K562 (cell line): ENCODE results near the gene MRTFB. TPM values are rescaled to one million over a fixed set of nuclear protein-coding genes. Genes with fewer than 3 reads are reported as not detected.

Experiments
- ATAC-seq: fragments of 200-7000 bp; cut with Tn5 transposase; 3 replicates; pipeline ENCODE4 v1.9.1; 2020; ENCODE audit warnings: moderate library complexity
- BruUV-seq: library from RNA; stranded (reverse); fragments of 400-500 nt; replicated peaks from 2 replicates; lab custom pipeline; 2021; lab: Mats Ljungman, UMichigan
- CTCF ChIA-PET: fragments of 300-600 bp; formaldehyde crosslinking; extraction: SDS; loops from one replicate; lab custom pipeline; 2021; ENCODE audit warnings: low intra/inter-chr PET ratio; lab: Yijun Ruan, JAX
- POLR2A ChIA-PET: fragments of 300-600, 350-650 bp; sonication (Branson Sonifier 250); formaldehyde crosslinking; extraction: SDS; loops from one replicate; lab custom pipeline; 2021; ENCODE audit warnings: antibody characterized with exemption, inconsistent platforms; lab: Yijun Ruan, JAX
- DNase-seq, 4 experiments: peaks; one replicate each; pipeline versions ENCODE4 v3.0.0 to v3.0.0-alpha.2; 2011 to 2018; ENCODE audit warnings: low spot score in 3 of 4, mixed read lengths in 3 of 4; ENCODE audit errors: extremely low read depth in 1 of 4
- FAIRE-seq: peaks from 2 replicates; lab custom pipeline; 2011; peaks lifted over from hg19 to GRCh38; lab: Jason Lieb, UNC
- H2AFZ ChIP-seq: 2 replicates; pipeline ENCODE4 v1.6.0; 2011; ENCODE audit warnings: low read depth, low read length, control low read depth, inconsistent platforms
- H3K27ac ChIP-seq: fragments of 200-600 bp; 3 replicates; pipeline ENCODE4 v1.8.0; 2011; ENCODE audit warnings: low read depth, mild to moderate bottlenecking, control low read depth, inconsistent platforms, low read length, moderate library complexity, mixed read lengths; ENCODE audit errors: extremely low read depth
- H3K27me3 ChIP-seq, 2 experiments: fragments of 300-600 bp in 1 of 2; 2 replicates in 1 of 2; 3 replicates in 1 of 2; pipeline versions ENCODE4 v1.6.0 to v1.8.0; 2011; ENCODE audit warnings: inconsistent platforms in 2 of 2, low read length in 2 of 2, mild to moderate bottlenecking in 1 of 2, mixed read lengths in 1 of 2, moderate library complexity in 1 of 2; ENCODE audit not compliant: control insufficient read depth in 2 of 2, insufficient read depth in 2 of 2
- H3K36me3 ChIP-seq: fragments of 300-600 bp; 3 replicates; pipeline ENCODE4 v1.8.0; 2011; ENCODE audit warnings: mild to moderate bottlenecking, low read length, inconsistent platforms; ENCODE audit not compliant: control insufficient read depth, insufficient read depth
- H3K4me1 ChIP-seq, 2 experiments: fragments of 200-600 bp in 1 of 2; replicated peaks in 1 of 2; 2 replicates in 1 of 2; 3 replicates in 1 of 2; pipeline versions ENCODE4 v1.5.1 to v1.8.0; 2011; ENCODE audit warnings: inconsistent platforms in 2 of 2, low read length in 2 of 2, mild to moderate bottlenecking in 1 of 2, mixed read lengths in 1 of 2, moderate library complexity in 1 of 2; ENCODE audit not compliant: control insufficient read depth in 2 of 2, insufficient read depth in 2 of 2
- H3K4me2 ChIP-seq: 2 replicates; pipeline ENCODE4 v1.6.1; 2011; ENCODE audit warnings: low read length, control low read depth, inconsistent platforms, mixed read lengths; ENCODE audit not compliant: insufficient read depth
- H3K4me3 ChIP-seq: fragments of 200-600 bp; sonication (generic), shearing (Covaris generic); 2 replicates; pipeline ENCODE4 v1.5.1; 2016; ENCODE audit warnings: control low read depth, inconsistent platforms
- H3K79me2 ChIP-seq: fragments of 200-600 bp; 3 replicates; pipeline ENCODE4 v1.8.0; 2011; ENCODE audit warnings: low read length, inconsistent platforms; ENCODE audit not compliant: control insufficient read depth, insufficient read depth
- H3K9ac ChIP-seq, 2 experiments: 2 replicates each; pipeline versions ENCODE4 v1.6.0 to v1.6.1; 2011; ENCODE audit warnings: low read depth in 2 of 2, low read length in 2 of 2, control low read depth in 1 of 2, inconsistent platforms in 1 of 2, mild to moderate bottlenecking in 1 of 2, mixed read lengths in 1 of 2; ENCODE audit not compliant: insufficient read depth in 1 of 2
- H3K9me1 ChIP-seq: one replicate; pipeline ENCODE4 v1.6.0; 2011; ENCODE audit warnings: inconsistent platforms, mild to moderate bottlenecking, low read length, moderate library complexity; ENCODE audit not compliant: control insufficient read depth, insufficient read depth
- H3K9me3 ChIP-seq: replicated peaks from 2 replicates; pipeline ENCODE4 v1.5.1; 2011; ENCODE audit warnings: low read depth, low read length, inconsistent platforms; ENCODE audit not compliant: control insufficient read depth, insufficient read depth
- H4K20me1 ChIP-seq: replicated peaks from 2 replicates; pipeline ENCODE4 v1.6.1; 2011; ENCODE audit warnings: low read length, inconsistent platforms, mixed read lengths; ENCODE audit not compliant: control insufficient read depth, insufficient read depth
- BDP1 ChIP-seq: IDR thresholded peaks from 3 replicates; pipeline ENCODE4 v1.6.1; 2011; ENCODE audit not compliant: insufficient read length, insufficient read depth
- CEBPZ ChIP-seq: fragments of 150-350 bp; IDR thresholded peaks from 2 replicates; pipeline ENCODE4 v1.6.1; 2014; ENCODE audit warnings: low read depth, mild to moderate bottlenecking, low read length, borderline replicate concordance
- ETV1 ChIP-seq: fragments of 450-650 bp; conservative IDR thresholded peaks from 2 replicates; pipeline ENCODE4 v1.6.1; 2016; ENCODE audit warnings: missing genetic modification characterization, control low read depth, low read depth, missing compliant biosample characterization
- HNRNPUL1 ChIP-seq: fragments of 200-400 bp; formaldehyde crosslinking; IDR thresholded peaks from 2 replicates; pipeline ENCODE4 v1.6.1; 2017; ENCODE audit warnings: low read length
- ZFP30 ChIP-seq: fragments of 250-450 bp; sonication (Bioruptor Pico); IDR thresholded peaks from 2 replicates; pipeline ENCODE4 v1.8.0; 2022; ENCODE audit warnings: moderate library complexity, mild to moderate bottlenecking, inconsistent platforms, borderline replicate concordance
- ZNF76 ChIP-seq: fragments of 250-450 bp; sonication (Bioruptor Pico); IDR thresholded peaks from 2 replicates; pipeline ENCODE4 v1.4.0; 2020; ENCODE audit warnings: mild to moderate bottlenecking, moderate library complexity, borderline replicate concordance
- ZNF780A ChIP-seq: fragments of 250-450 bp; sonication (Bioruptor Pico); IDR thresholded peaks from 2 replicates; pipeline ENCODE4 v1.5.0; 2021; ENCODE audit warnings: mild to moderate bottlenecking
- WGBS: fragments of 100-300 bp; shearing (Covaris generic); methylation state at CpG from one replicate; pipeline ENCODE4 v1.1.6; 2016; ENCODE audit warnings: low coverage, mixed read lengths; ENCODE audit not compliant: insufficient coverage; ENCODE audit errors: missing lambda C conversion rate; 5-methylcytosine and 5-hydroxymethylcytosine counted together
- in situ Hi-C: fragments of 300-500 bp; cut with MboI; formaldehyde crosslinking; loops from 4 replicates; pipeline ENCODE4 v1.15.0; 2018; ENCODE audit warnings: inconsistent platforms, mixed read lengths
- intact Hi-C: fragments of 100-400 bp; cut with micrococcal nuclease; formaldehyde crosslinking; loops from 2 replicates; pipeline ENCODE4 v1.14.2; 2022
- polyA plus RNA-seq, 8 experiments: library from polyadenylated mRNA; depleted of rRNA in 4 of 8; stranded (reverse) in 5 of 8; unstranded in 3 of 8; fragments of >200 nt; fragmentation: Nextera tagmentation in 2 of 8; fragmentation: Illumina TruSeq in 1 of 8; extraction: Ambion mirVana in 2 of 8; extraction: Trizol in 1 of 8; gene quantifications; 2 replicates each; pipeline versions ENCODE4 v1.2.1 to v1.2.3, GENCODE V29; 2011 to 2014; ENCODE audit warnings: inconsistent platforms in 1 of 8, missing spikeins in 1 of 8
- total RNA-seq, 7 experiments: library from RNA; depleted of rRNA in 6 of 7; stranded (reverse); fragments of >200 nt in 6 of 7; fragmentation: Illumina TruSeq in 2 of 7; extraction: Trizol in 2 of 7; gene quantifications; 2 replicates each; pipeline versions ENCODE4 v1.2.1 to v1.2.3, GENCODE V29; 2011 to 2021; ENCODE audit warnings: low replicate concordance in 1 of 7

Gene MRTFB
- total and polyA plus RNA-seq, 9 of the 15 experiments (the other 6 are each of a cell fraction or from before 2014, with no cell fraction given), result 2.2 to 12.7 (median 7.0) TPM

GRCh38 chr16:14041164-14041563 is 30.0 kb upstream of the MRTFB start:
- in situ Hi-C loops (no loop called here), intact Hi-C loops (no loop called here)
- Histone ChIP-seq H3K4me2 (no peak overlapping the region), H3K27ac (no peak overlapping the region), H4K20me1 (no peaks in the 10 kb centered on the region), H3K36me3 (no peaks in the 10 kb centered on the region), H3K27me3 (peaks cover 14 to 29% of the 10 kb centered on the region in 2 experiments; a peak in 4 of 5 replicates), H3K9ac (no peak overlapping the region), H3K4me3 (no peak overlapping the region), H3K9me3 (no peaks in the 10 kb centered on the region), H3K4me1 (no peaks in the 10 kb centered on the region), H3K79me2 (no peaks in the 10 kb centered on the region), H3K9me1 (no peaks in the 10 kb centered on the region), H2AFZ (no peak overlapping the region)
- no peak for FAIRE-seq
- WGBS, result 0% methylated on average over 4 of the region's 4 CpGs
- no peak for DNase-seq
- ChIA-PET POLR2A (no interaction called here), CTCF (no interaction called here)
- TF ChIP-seq ZFP30 (CRISPR knock-in tag) (no peak), HNRNPUL1 (no peak), ETV1 (tag) (no peak), ZNF76 (CRISPR knock-in tag) (no peak), CEBPZ (no peak), BDP1 (no peak), ZNF780A (CRISPR knock-in tag) (no peak)
- no peak for ATAC-seq
- BruUV-seq, result no TSS peak
